Progenitor cell of endocrine pancreas (in vitro differentiated cells): ENCODE data around the gene MEF2A. TPM values are rescaled to one million over a fixed set of nuclear protein-coding genes. Genes with fewer than 3 reads are reported as not detected.
A peak's percentile ranks its signal among the peaks of the same experiment; 100 is the strongest.

Source experiments
- DNase-seq: peaks from one replicate; pipeline ENCODE4 v3.0.0; 2021; ENCODE audit warnings: low spot score; ENCODE audit not compliant: unreplicated experiment
- H3K27ac Mint-ChIP-seq: 2 replicates; pipeline ENCODE4 v1.8.0; 2021; ENCODE audit warnings: mild to moderate bottlenecking, moderate library complexity, mixed read lengths
- H3K27me3 Mint-ChIP-seq: 2 replicates; pipeline ENCODE4 v1.8.0; 2021; ENCODE audit warnings: mixed read lengths
- H3K36me3 Mint-ChIP-seq: 2 replicates; pipeline ENCODE4 v1.8.0; 2022; ENCODE audit warnings: mixed read lengths; ENCODE audit not compliant: insufficient read depth
- H3K4me1 Mint-ChIP-seq: 2 replicates; pipeline ENCODE4 v1.8.0; 2021; ENCODE audit warnings: low read depth, mixed read lengths
- H3K4me3 Mint-ChIP-seq: 2 replicates; pipeline ENCODE4 v1.8.0; 2021; ENCODE audit warnings: low read depth, mild to moderate bottlenecking, moderate library complexity, mixed read lengths
- H3K9me3 Mint-ChIP-seq: 2 replicates; pipeline ENCODE4 v1.8.0; 2021; ENCODE audit warnings: low read depth, mixed read lengths
- total RNA-seq: library from RNA; stranded (reverse); gene quantifications from 2 replicates; pipeline ENCODE4 v1.2.1, GENCODE V29; 2021
- TF ChIP-seq, protein P1 (sequence below): fragments of 200-600 bp; sonication (generic); IDR thresholded peaks from one replicate; pipeline ENCODE4 v1.5.0; 2021; ENCODE audit warnings: antibody characterized with exemption, mild to moderate bottlenecking; ENCODE audit not compliant: unreplicated experiment

Gene MEF2A
- total RNA-seq, 1 donor from 2014 or later, result 36.2 TPM

DNA sequence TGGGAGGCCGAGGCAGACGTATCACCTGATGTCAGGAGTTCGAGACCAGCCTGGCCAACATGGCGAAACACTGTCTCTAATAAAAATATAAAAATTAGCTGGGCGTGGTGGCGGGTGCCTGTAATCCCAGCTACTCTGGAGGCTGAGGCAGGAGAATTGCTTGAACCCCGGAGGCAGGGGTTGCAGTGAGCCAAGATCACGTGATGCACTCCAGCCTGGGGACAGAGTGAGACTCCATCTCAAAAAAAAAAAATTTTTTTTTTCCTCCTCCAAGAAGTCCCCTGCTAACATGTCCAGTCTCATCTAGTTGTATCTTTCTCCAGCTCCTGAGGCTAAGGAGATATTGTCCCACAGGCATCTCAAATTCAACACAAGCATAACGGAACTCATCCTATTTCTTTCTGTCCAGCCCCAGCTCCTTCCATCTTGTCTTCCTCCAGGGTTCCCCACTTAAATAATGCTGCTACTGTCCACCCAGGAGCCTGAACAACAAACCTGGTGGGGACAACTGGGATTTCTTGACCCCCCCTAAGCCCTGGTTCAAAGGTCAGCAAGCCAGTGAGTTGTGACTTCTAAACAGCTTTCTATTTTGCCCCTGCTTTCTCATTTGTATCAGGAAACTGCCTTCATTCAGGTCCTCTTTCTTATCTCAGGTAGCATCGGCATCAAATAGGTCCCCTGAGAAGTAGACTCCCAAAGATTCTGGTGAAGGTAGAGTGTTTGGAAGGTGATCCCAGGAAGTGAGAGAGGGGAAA is 4.1 kb upstream of the MEF2A start:
- DNase-seq, result no peak
- Mint-ChIP-seq H3K27ac (no peak overlapping the region), H3K9me3 (no peaks in the 10 kb centered on the region), H3K36me3 (no peaks in the 10 kb centered on the region), H3K4me3 (no peak overlapping the region), H3K27me3 (peaks cover 30% of the 10 kb centered on the region), H3K4me1 (no peaks in the 10 kb centered on the region)
- TF ChIP-seq, protein P1, sequence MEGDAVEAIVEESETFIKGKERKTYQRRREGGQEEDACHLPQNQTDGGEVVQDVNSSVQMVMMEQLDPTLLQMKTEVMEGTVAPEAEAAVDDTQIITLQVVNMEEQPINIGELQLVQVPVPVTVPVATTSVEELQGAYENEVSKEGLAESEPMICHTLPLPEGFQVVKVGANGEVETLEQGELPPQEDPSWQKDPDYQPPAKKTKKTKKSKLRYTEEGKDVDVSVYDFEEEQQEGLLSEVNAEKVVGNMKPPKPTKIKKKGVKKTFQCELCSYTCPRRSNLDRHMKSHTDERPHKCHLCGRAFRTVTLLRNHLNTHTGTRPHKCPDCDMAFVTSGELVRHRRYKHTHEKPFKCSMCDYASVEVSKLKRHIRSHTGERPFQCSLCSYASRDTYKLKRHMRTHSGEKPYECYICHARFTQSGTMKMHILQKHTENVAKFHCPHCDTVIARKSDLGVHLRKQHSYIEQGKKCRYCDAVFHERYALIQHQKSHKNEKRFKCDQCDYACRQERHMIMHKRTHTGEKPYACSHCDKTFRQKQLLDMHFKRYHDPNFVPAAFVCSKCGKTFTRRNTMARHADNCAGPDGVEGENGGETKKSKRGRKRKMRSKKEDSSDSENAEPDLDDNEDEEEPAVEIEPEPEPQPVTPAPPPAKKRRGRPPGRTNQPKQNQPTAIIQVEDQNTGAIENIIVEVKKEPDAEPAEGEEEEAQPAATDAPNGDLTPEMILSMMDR, result no peak

DNA sequence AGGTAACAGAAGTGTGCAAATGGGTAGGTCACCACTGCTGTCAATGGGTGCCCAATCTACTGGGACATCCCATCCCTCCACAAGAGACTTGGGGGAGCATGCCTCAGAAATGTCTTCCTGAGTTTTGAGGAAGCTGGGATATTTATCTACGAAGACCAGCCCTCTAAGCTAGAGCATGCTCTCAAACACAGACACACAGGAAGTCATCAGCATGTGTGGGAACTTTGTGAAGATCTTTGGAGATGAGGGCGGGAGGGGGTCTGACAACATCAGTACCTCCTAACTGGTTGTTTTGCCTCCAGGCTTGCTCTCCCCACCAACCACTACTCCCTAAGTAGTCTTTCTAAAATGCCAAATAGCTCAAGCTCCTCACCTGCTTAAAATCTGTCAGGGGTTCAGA is 3.5 kb upstream of the MEF2A start:
- peaks cover 30% of the 10 kb centered on the region for H3K27me3 Mint-ChIP-seq
- H3K4me1 Mint-ChIP-seq, result peaks cover 3% of the 10 kb centered on the region
- no peaks in the 10 kb centered on the region for H3K9me3 Mint-ChIP-seq
- TF ChIP-seq, protein P1, result no peak
- no peak overlapping the region for H3K4me3 Mint-ChIP-seq
- no peak for DNase-seq
- H3K36me3 Mint-ChIP-seq, result no peaks in the 10 kb centered on the region
- H3K27ac Mint-ChIP-seq, result no peak overlapping the region

DNA sequence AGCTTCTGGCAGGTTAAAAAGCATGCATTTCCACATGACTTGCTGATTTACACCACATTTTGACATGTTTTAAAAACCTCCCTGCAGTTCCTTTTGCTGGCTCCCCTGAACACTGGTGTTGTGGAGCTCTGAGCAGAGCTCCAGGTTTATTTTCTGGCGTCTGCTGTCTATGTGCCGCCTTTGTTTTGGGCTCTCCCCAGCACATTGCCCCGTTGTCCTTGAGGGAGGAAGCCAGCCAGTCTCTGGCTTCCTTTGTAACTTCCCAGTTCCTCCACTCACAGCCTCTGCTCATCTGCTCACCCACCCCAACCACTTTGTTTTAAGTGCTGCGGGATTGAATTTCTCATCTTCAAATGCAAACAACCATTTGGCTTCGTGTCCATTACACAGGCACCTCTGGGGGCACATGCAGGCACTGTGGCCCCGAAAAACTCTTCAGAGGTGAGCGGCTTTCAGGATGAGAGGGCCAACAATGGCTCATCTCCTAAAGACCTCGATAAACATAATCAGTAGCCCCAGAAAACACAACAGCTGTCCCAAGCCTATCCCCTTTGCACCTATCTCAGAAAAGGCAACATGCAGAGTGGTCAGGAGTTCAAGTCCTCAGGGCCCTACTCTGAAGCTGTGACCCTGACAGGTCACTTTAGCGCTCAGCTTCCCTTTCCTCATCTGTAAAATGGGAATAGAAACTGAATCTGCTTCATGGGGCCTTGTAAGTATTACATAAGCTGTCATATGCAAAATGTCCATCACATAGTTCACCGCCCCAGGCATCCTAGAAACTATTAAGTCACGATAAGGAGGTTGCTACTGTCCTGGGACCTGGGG is 1.3 kb upstream of the MEF2A start:
- TF ChIP-seq, protein P1, result no peak
- H3K36me3 Mint-ChIP-seq, result no peaks in the 10 kb centered on the region
- peak overlapping the region; percentile 69 for H3K4me3 Mint-ChIP-seq
- H3K27me3 Mint-ChIP-seq, result peaks cover 27% of the 10 kb centered on the region
- no peak for DNase-seq
- no peaks in the 10 kb centered on the region for H3K9me3 Mint-ChIP-seq
- peaks cover 19% of the 10 kb centered on the region for H3K4me1 Mint-ChIP-seq
- peak overlapping the region; percentile 78 for H3K27ac Mint-ChIP-seq

DNA sequence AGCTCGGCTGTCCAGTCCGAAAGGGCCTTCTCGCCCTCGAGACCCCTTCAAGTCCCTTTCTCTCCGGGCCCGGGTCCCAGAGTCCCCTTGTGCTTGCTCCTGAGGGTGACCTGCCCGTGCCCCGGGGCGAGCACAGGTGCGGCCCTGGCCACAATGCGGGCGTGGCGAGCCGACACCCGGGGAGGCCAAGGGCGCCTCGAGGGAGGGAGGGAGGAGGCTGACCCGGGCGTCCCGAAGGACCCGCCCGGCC is 810 bp upstream of the MEF2A start:
- peak overlapping the region; percentile 69 for H3K4me3 Mint-ChIP-seq
- TF ChIP-seq, protein P1, result no peak
- H3K27ac Mint-ChIP-seq, result no peak overlapping the region

DNA sequence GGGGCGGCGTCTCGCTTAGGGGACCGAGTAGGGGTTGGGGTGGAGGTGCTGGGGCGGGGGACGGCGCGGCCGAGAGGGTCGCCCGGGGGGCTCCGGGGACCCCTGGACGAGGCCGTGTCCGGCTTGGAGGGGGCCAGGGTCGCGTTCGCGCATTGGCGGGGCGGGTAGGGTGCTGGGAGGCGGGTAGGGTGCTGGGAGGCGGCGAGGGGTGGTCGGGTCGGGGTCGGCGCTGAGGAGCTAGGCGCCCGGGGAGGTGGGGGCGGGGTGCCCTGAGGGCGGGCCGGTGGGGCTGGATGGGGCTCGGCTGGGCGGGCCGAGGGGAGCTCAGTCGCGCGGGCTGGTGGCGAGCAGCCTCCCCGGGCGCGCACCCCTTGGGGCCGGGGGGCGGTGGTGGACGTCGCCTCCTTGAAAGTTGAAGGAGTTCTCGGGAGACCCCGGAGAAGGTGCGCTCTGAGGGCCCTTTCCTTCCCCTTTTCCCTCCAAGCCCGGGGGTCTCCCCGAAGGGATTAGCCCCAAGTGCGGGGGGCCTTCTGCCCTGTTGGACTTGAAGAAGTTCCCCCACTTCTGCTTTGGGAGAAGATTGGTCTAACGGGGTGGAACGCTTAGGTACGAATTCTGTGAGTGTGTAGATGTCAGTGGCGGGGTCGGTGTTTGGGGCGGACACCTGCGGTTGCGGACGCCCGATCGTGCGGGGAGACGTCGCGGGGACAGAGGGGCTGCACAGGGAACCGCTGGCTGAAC is 543 bp downstream of the MEF2A start:
- peak overlapping the region; percentile 98 for H3K4me3 Mint-ChIP-seq
- peak overlapping the region; percentile 95 for H3K27ac Mint-ChIP-seq
- peaks cover 24% of the 10 kb centered on the region for H3K27me3 Mint-ChIP-seq
- TF ChIP-seq, protein P1, result no peak
- H3K36me3 Mint-ChIP-seq, result no peaks in the 10 kb centered on the region
- no peaks in the 10 kb centered on the region for H3K9me3 Mint-ChIP-seq
- H3K4me1 Mint-ChIP-seq, result peaks cover 20% of the 10 kb centered on the region
- peak; percentile 37 for DNase-seq

More for the DNA sequence above, 810 bp upstream of the MEF2A start:
- Mint-ChIP-seq H3K27me3 (peaks cover 27% of the 10 kb centered on the region), H3K4me1 (peaks cover 19% of the 10 kb centered on the region), H3K9me3 (no peaks in the 10 kb centered on the region), H3K36me3 (no peaks in the 10 kb centered on the region)
- no peak for DNase-seq
